OCI-LY3 (cell line): ENCODE results near the gene NDUFAF5.

Source experiments
- EZH2phosphoT487 ChIP-seq: fragments of 200-600 bp; shearing (Covaris generic); IDR thresholded peaks from 2 replicates; pipeline ENCODE4 v1.6.1; 2018; ENCODE audit warnings: antibody characterized with exemption, mixed run types, low read depth
- TF ChIP-seq, protein P1 (sequence below): fragments of 200-600, 300-600 bp; sonication (generic); IDR thresholded peaks from 2 replicates; pipeline ENCODE4 v1.5.1; 2014; ENCODE audit warnings: antibody characterized with exemption, low read length, low read depth

DNA sequence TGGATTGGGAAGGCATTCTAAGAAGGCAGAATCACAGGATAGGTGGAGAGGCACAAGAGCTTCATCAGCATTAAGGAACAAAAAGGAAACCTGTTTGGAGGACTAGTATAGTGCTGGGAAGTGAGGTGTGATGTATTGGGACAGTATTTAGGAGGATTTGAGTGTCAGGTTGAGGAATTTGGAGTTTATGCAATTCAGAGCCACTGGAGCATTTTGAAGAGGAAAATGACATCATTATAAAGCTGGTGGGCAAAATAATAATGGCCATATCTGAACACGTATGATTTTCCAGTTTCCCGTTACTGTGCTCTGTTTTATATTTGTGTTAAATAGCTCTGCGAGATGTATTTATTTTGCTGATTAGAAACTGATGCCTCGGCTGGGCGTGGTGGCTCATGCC is 14.2 kb downstream of the NDUFAF5 start:
- TF ChIP-seq, protein P1, sequence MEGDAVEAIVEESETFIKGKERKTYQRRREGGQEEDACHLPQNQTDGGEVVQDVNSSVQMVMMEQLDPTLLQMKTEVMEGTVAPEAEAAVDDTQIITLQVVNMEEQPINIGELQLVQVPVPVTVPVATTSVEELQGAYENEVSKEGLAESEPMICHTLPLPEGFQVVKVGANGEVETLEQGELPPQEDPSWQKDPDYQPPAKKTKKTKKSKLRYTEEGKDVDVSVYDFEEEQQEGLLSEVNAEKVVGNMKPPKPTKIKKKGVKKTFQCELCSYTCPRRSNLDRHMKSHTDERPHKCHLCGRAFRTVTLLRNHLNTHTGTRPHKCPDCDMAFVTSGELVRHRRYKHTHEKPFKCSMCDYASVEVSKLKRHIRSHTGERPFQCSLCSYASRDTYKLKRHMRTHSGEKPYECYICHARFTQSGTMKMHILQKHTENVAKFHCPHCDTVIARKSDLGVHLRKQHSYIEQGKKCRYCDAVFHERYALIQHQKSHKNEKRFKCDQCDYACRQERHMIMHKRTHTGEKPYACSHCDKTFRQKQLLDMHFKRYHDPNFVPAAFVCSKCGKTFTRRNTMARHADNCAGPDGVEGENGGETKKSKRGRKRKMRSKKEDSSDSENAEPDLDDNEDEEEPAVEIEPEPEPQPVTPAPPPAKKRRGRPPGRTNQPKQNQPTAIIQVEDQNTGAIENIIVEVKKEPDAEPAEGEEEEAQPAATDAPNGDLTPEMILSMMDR, result no peak
- no peak for TF ChIP-seq EZH2phosphoT487
